ENCODE measurements around the gene MCAM. TPM values are rescaled to one million over a fixed set of nuclear protein-coding genes. Genes with fewer than 3 reads are reported as not detected.

The MCAM gene
- total and polyA plus RNA-seq, 10 donors: 10.3 to 612 (median 38.0) TPM

- DNase-seq: peak; percentile 64
Observed at GRCh38 chr11:119338965-119339588, 22.1 kb upstream of the MCAM start.

GRCh38 chr11:119338318-119338890 lies 21.5 kb upstream of the MCAM start:
- intact Hi-C loops (cut with DNase I; ENCODE audit: low total_unique reads): no loop called here
- WGBS, 5 donors: 24 to 40% (median 27%) methylated on average over 17 of the region's 17 CpGs
- peaks cover 0 to 18% (median 8%) of the 10 kb centered on the region in 6 donors for H3K36me3 ChIP-seq
- H3K27ac ChIP-seq: peak overlapping the region in 2 of 8 donors; percentile 16 to 36
- peaks cover 43 to 86% (median 73%) of the 10 kb centered on the region in 6 donors for H3K4me1 ChIP-seq
- TF ChIP-seq CTCF (IDR thresholded peaks at IDR 0.05 in 8 of 11, conservative IDR thresholded peaks at IDR 0.05 in 3 of 11): peak; percentile 26 to 85 (median 79)
- no peak for TF ChIP-seq POLR2AphosphoS5 (IDR thresholded peaks at IDR 0.05)
- TF ChIP-seq POLR2A (IDR thresholded peaks at IDR 0.05): no peak
- peak; percentile 88 for DNase-seq
- peaks cover 3 to 50% (median 16%) of the 10 kb centered on the region in 7 donors for H3K27me3 ChIP-seq (replicated peaks in 1 of 7)
- H3K4me3 ChIP-seq: peak overlapping the region in 1 of 8 donors; percentile 70
- H3K9me3 ChIP-seq: no peaks in the 10 kb centered on the region

More at GRCh38 chr11:119338965-119339588, 22.1 kb upstream of the MCAM start:
- peak overlapping the region in 2 of 8 donors; percentile 87 to 89 for H3K27ac ChIP-seq
- H3K36me3 ChIP-seq: peaks cover 0 to 18% (median 8%) of the 10 kb centered on the region in 6 donors
- H3K4me1 ChIP-seq: peaks cover 40 to 80% (median 67%) of the 10 kb centered on the region in 6 donors
- no peak for TF ChIP-seq CTCF (IDR thresholded peaks at IDR 0.05 in 8 of 11, conservative IDR thresholded peaks at IDR 0.05 in 3 of 11)
- no peak for TF ChIP-seq POLR2A (IDR thresholded peaks at IDR 0.05)
- no peak for TF ChIP-seq POLR2AphosphoS5 (IDR thresholded peaks at IDR 0.05)
- H3K4me3 ChIP-seq: peak overlapping the region in 7 of 8 donors; percentile 38 to 70 (median 46)
- intact Hi-C loops (cut with DNase I; ENCODE audit: low total_unique reads): no loop called here
- no peaks in the 10 kb centered on the region for H3K9me3 ChIP-seq
- peaks cover 6 to 53% (median 16%) of the 10 kb centered on the region in 7 donors for H3K27me3 ChIP-seq (replicated peaks in 1 of 7)
- WGBS, 5 donors: 73 to 77% (median 76%) methylated on average over 6 to 11 of the region's 11 CpGs

DNA sequence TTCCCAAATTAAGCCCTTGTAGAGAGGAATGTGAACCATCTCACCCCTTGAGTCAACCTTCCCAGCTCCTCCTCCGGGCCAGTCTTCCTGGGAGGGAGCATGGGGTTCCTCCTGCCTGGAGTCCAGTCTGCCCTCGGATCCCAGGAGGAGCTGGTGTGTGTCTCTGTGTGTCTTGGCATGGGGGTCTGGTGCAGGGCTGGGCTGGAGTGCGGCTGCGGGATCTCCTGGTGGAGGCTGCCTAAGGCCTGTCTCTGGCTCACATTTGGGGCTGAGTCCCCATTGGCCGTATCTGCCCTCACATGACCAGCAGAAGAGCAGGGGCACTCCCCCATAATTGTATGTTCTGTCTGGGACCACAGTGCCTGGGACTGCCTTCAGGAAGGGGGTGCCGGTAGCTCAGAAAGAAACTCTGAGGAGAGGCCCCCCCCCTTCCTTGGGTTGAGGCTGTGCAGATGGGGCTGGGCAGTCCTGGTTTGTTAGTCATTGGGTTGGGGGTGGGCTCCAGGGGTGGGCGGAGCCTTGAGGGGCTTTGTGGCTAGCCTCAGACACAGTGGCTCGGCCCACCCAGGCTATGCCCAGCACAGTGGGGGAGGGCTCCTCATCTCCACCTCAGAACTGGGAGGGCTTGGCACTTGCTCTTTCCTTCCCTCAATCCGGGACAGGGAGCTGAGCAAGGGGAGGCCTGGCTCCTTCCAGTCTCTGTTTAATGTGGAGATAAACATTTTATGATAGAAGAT lies 20.8 kb upstream of the MCAM start:
- Histone ChIP-seq H3K36me3 (peaks cover 0 to 18% (median 8%) of the 10 kb centered on the region in 6 donors), H3K9me3 (no peaks in the 10 kb centered on the region), H3K4me1 (peaks cover 43 to 93% (median 75%) of the 10 kb centered on the region in 6 donors), H3K27ac (peak overlapping the region in 2 of 8 donors; percentile 16 to 36), H3K4me3 (peak overlapping the region in 1 of 8 donors; percentile 70), H3K27me3 (replicated peaks in 1 of 7) (peaks cover 3 to 45% (median 16%) of the 10 kb centered on the region in 7 donors)
- intact Hi-C loops (cut with DNase I; ENCODE audit: low total_unique reads): no loop called here
- peak; percentile 66 for DNase-seq
- WGBS, 5 donors: 70 to 83% (median 78%) methylated on average over 6 to 9 of the region's 9 CpGs
- TF ChIP-seq POLR2A (IDR thresholded peaks at IDR 0.05) (no peak), POLR2AphosphoS5 (IDR thresholded peaks at IDR 0.05) (no peak), CTCF (IDR thresholded peaks at IDR 0.05 in 8 of 11, conservative IDR thresholded peaks at IDR 0.05 in 3 of 11) (no peak)
